Fibroblast of peridontal ligament (primary cell): ENCODE data around the gene EFCAB13.
"Not testable (repeated sequence)": the region's sequence is repeated elsewhere in the genome, so short reads cannot be mapped to it uniquely, and the experiment has no call there.

Experiments used
- DNase-seq: peaks from one replicate; pipeline ENCODE4 v3.0.0-alpha.2; 2010; ENCODE audit errors: extremely low read depth

EFCAB13 gene

DNA sequence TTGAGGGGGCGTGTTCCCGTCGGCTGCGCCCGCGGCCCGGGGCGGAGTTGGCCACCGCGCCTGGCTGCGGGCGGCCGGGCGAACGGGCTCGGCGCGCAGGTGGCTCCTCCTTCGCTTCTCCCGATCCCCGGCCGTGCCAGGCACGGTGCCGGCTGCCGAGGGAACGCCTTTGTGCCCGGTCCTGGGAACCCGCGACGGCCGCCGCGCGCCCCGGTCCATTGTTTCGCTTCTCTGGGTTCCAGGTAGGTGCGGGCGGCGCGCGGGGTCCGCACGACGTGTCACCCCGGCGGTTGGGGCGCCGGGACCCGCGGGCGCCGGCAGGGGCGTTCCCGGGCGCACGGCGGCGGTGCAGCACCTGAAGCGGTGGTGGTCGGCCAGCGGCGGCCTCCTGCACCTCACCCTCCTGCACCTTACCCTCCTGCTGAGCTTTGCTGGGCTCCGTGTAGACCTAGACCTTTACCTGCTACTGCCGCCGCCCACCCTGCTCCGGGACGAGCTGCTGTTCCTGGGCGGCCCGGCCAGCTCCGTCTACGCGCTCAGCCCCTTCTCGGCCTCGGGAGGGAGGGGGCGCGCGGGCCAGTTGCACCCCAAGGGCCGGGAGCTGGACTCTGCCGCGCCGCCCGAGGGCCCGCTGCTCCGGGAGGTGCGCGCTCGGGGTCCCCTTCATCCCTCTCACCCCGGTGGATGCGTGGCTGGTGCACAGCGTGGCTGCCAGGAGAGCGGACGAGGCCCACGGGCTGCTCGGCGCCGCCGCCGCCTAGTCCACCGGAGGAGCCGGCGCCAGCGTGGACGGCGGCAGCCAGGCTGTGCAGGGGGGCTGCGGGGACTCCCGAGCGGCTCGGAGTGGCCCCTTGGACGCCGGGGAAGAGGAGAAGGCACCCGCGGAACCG, 99.9 kb downstream of the EFCAB13 start:
- DNase-seq = no peak

- not testable (repeated sequence) for DNase-seq
Measured at GRCh38 chr17:47425233-47425632, 101.5 kb downstream of the EFCAB13 start.

DNA sequence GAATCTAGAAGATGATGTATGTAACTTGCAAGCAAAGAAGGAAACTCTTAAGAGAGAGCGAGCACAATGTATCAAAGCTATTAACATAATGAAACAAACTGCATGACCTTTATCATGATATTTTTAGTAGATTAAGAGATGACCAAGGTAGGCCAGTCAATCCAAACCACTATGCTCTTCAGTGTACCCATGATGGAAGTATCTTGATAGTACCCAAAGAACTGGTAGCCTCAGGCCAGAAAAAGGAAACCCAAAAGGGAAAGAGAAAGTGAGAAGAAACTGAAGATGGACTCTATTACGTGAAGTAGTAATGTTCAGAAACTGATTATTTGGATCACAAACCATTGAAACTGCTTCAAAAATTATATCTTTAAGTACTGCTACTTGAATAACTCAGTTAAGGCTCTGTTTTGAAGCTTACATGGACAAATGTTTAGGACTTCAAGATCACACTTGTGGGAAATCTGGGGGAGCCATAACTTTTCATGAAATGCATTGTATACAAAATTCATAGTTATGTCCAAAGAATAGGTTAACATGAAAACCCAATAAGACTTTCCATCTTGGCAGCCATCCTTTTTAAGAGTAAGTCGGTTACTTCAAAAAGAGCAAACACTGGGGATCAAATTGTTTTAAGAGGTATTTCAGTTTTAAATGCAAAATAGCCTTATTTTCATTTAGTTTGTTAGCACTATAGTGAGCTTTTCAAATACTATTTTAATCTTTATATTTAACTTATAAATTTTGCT, 102.3 kb downstream of the EFCAB13 start:
- not testable (repeated sequence) for DNase-seq

DNA sequence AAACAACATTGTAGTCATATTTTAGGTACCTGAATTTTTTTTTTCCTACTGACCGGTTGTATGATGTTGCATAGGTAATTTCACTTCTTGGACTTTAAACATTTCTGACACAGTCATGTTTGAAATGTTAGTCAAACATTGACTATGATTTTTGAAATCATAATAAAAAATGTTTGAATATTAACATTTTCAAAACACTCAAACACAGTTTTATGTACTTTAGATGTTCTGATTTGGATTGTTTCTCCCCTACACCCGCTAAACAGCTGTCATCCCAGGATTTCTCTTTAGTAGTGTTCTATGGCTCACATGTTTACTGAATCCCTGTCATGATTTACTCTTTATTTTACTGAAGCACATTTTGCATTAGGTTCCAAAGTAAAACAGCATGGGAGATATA, 104.2 kb downstream of the EFCAB13 start:
- DNase-seq = no peak

DNA sequence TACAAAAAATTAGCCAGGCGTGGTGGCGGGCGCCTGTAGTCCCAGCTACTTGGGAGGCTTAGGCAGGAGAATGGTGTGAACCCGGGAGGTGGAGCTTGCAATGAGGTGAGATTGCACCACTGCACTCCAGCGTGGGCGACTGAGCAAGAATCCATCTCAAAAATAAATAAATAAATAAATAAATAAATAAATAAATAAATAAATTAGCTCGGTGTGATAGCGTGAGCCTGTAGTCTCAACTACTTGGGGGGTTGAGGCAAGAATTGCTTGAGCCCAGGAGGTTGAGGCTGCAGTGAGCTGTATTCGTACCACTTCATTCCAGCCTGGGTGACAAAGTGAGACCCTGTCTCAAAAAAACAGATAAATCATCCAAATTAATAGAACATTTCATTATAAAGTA, 108.5 kb downstream of the EFCAB13 start:
- DNase-seq = not testable (repeated sequence)

GRCh38 chr17:47465165-47465564, 141.4 kb downstream of the EFCAB13 start:
- no peak for DNase-seq

DNA sequence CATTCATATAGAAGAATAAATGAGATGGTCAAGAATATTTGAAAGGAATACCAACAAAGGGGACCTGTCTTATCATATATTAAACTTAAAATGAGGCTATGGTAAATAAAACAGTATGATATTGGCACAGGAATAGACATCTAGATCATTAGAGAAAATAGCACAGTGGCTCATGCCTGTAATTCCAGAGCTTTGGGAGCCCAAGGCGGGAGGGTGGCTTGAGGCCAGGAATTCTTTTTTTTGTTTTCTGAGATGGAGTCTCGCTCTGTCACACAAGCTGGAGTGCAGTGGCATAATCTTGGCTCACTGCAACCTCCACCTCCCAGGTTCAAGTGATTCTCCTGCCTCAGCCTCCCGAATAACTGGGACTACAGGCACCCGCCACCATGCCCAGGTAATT, 143.2 kb downstream of the EFCAB13 start:
- not testable (repeated sequence) for DNase-seq

DNA sequence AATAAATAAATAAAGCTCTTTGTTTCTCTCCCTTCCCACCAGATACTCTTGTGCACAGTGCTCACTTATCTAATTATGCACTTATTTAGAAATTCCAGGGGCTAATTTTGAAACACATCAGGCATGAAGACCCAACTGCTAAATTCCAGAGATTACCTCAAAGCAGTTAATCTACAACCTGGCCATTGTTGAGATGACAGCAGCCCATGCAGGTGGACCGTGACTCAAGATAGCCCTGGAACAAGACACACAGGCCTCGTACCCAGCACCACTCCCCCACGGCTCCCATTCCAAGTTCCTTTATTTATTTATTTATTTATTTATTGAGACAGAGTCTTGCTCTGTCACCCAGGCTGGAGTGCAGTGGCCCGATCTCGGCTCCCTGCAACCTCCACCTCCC, 147.1 kb downstream of the EFCAB13 start:
- no peak for DNase-seq

GRCh38 chr17:47472073-47472472, 148.3 kb downstream of the EFCAB13 start:
- not testable (repeated sequence) for DNase-seq
